ENCODE data around the gene TALDO1. TPM values are rescaled to one million over a fixed set of nuclear protein-coding genes. Genes with fewer than 3 reads are reported as not detected.

Gene TALDO1
- total RNA-seq, 2 donors from 2014 or later: 132 to 232 TPM

- H3K4me1 ChIP-seq (ENCODE audit: control insufficient read depth in 1 of 2, low read depth in 2 of 2): peaks cover 22 to 42% of the 10 kb centered on the region in 2 donors
- ATAC-seq (ENCODE audit: insufficient number of reproducible peaks, low FRiP score, low read depth): no peak
- TF ChIP-seq CTCF (IDR thresholded peaks at IDR 0.05): no peak
These were observed 61.4 kb downstream of the TALDO1 start for GRCh38 chr11:808427-809286.

GRCh38 chr11:809287-810039 lies 62.2 kb downstream of the TALDO1 start, which contains the start of gene RPLP2:
RPLP2 (plus strand) TSS chr11:809967; CDS start chr11:810235, 268 bp downstream.
- DNase-seq (ENCODE audit: low spot score) (peak; percentile 89), ATAC-seq (ENCODE audit: insufficient number of reproducible peaks, low FRiP score, low read depth) (peak; percentile 89)
- Histone ChIP-seq H3K4me3 (peak within 1 kb of the TSS; percentile 90), H3K9me3 (no peaks in the 10 kb centered on the region), H3K27ac (peak within 1 kb of the TSS; percentile 87 to 98), H3K36me3 (peaks cover 27% of the 10 kb centered on the region), H3K27me3 (replicated peaks; ENCODE audit: insufficient read depth) (no peaks in the 10 kb centered on the region), H3K4me1 (ENCODE audit: control insufficient read depth in 1 of 2, low read depth in 2 of 2) (peaks cover 17 to 34% of the 10 kb centered on the region in 2 donors)
- TF ChIP-seq CTCF (IDR thresholded peaks at IDR 0.05): no peak

More at GRCh38 chr11:808427-809286, 61.4 kb downstream of the TALDO1 start:
- DNase-seq (ENCODE audit: low spot score): no peak
- Histone ChIP-seq H3K4me3 (peak overlapping the region; percentile 90), H3K9me3 (no peaks in the 10 kb centered on the region), H3K36me3 (peaks cover 25% of the 10 kb centered on the region), H3K27ac (peak overlapping the region; percentile 87 to 98), H3K27me3 (replicated peaks; ENCODE audit: insufficient read depth) (no peaks in the 10 kb centered on the region)

- H3K9me3 ChIP-seq: no peaks in the 10 kb centered on the region
- no peak for DNase-seq (ENCODE audit: low spot score)
- H3K4me1 ChIP-seq (ENCODE audit: control insufficient read depth in 1 of 2, low read depth in 2 of 2): peaks cover 13 to 30% of the 10 kb centered on the region in 2 donors
- peaks cover 30% of the 10 kb centered on the region for H3K36me3 ChIP-seq
- peak overlapping the region; percentile 90 for H3K4me3 ChIP-seq
- peak overlapping the region; percentile 87 to 98 for H3K27ac ChIP-seq
- H3K27me3 ChIP-seq (replicated peaks; ENCODE audit: insufficient read depth): no peaks in the 10 kb centered on the region
- peak; percentile 23 for TF ChIP-seq CTCF (IDR thresholded peaks at IDR 0.05)
- no peak for ATAC-seq (ENCODE audit: insufficient number of reproducible peaks, low FRiP score, low read depth)
These were observed 62.8 kb downstream of the TALDO1 start for GRCh38 chr11:810040-810567.

- ATAC-seq (ENCODE audit: insufficient number of reproducible peaks, low FRiP score, low read depth) (no peak), DNase-seq (ENCODE audit: low spot score) (no peak)
- no peaks in the 10 kb centered on the region for H3K27me3 ChIP-seq (replicated peaks; ENCODE audit: insufficient read depth)
- no peak overlapping the region for H3K27ac ChIP-seq
- TF ChIP-seq CTCF (IDR thresholded peaks at IDR 0.05): no peak
- peaks cover 13 to 30% of the 10 kb centered on the region in 2 donors for H3K4me1 ChIP-seq (ENCODE audit: control insufficient read depth in 1 of 2, low read depth in 2 of 2)
- H3K4me3 ChIP-seq: no peak overlapping the region
- no peaks in the 10 kb centered on the region for H3K9me3 ChIP-seq
- H3K36me3 ChIP-seq: peaks cover 30% of the 10 kb centered on the region
These were observed 64.4 kb downstream of the TALDO1 start for GRCh38 chr11:811446-812245.

All from thoracic aorta (tissue), 2 donors.